Endothelial cell of umbilical vein (primary cell): ENCODE measurements around the gene ANKHD1.

Experiments
- CTCF ChIP-seq, 2 donors: IDR thresholded peaks; 1 replicate in 1 of 2; 2 replicates in 1 of 2; pipeline ENCODE4 v1.5.1; 2011; ENCODE audit warnings: low read length in 2 of 2, mild to moderate bottlenecking in 2 of 2, moderate library complexity in 2 of 2, control low read depth in 1 of 2, inconsistent platforms in 1 of 2, low read depth in 1 of 2; ENCODE audit not compliant: insufficient read depth in 1 of 2; ENCODE audit errors: extremely low read depth in 1 of 2
- MAX ChIP-seq: IDR thresholded peaks from 2 replicates; pipeline ENCODE4 v1.6.1; 2011; ENCODE audit not compliant: insufficient read depth, insufficient read length

- TF ChIP-seq CTCF (IDR thresholded peaks at IDR 0.05; ENCODE audit: extremely low read depth in 1 of 2, insufficient read depth in 1 of 2, low read depth in 1 of 2, low read length in 2 of 2) (no peak), MAX (no peak)
Observed at GRCh38 chr5:140553657-140554056, 152.0 kb downstream of the ANKHD1 start.
